Muscle layer of colon (tissue), 2 donors: ENCODE measurements around the gene SH3TC2.

ENCODE experiments used
- H3K27ac ChIP-seq: one replicate; pipeline ENCODE4 v1.7.0; 2013; ENCODE audit warnings: low read depth, mild to moderate bottlenecking, low read length, moderate library complexity
- H3K27me3 ChIP-seq, 2 donors: one replicate each; pipeline ENCODE4 v1.7.0; 2013; ENCODE audit warnings: low read length in 2 of 2, mild to moderate bottlenecking in 2 of 2; ENCODE audit not compliant: insufficient read depth in 2 of 2, control insufficient read depth in 1 of 2
- H3K36me3 ChIP-seq: one replicate; pipeline ENCODE4 v1.7.0; 2013; ENCODE audit warnings: mild to moderate bottlenecking, low read length; ENCODE audit not compliant: insufficient read depth
- H3K4me1 ChIP-seq: one replicate; pipeline ENCODE4 v1.7.0; 2013; ENCODE audit warnings: mild to moderate bottlenecking, low read length; ENCODE audit not compliant: insufficient read depth
- H3K4me3 ChIP-seq, 2 donors: one replicate each; pipeline ENCODE4 v1.7.0; 2013; ENCODE audit warnings: low read length in 2 of 2, low read depth in 1 of 2, mild to moderate bottlenecking in 1 of 2, moderate library complexity in 1 of 2
- H3K9ac ChIP-seq: one replicate; pipeline ENCODE4 v1.7.0; 2013; ENCODE audit warnings: low read length
- H3K9me3 ChIP-seq: one replicate; pipeline ENCODE4 v1.7.0; 2013; ENCODE audit warnings: mild to moderate bottlenecking, low read length
- donor health status: abdominal sarcoma.
- donor health status: Adenocarcinoma of cecum.

Gene SH3TC2

GRCh38 chr5:148967783-148968182 is 95.1 kb downstream of the SH3TC2 start:
- Histone ChIP-seq H3K9ac (no peak overlapping the region), H3K27ac (no peak overlapping the region), H3K27me3 (no peaks in the 10 kb centered on the region), H3K9me3 (no peaks in the 10 kb centered on the region), H3K4me3 (no peak overlapping the region), H3K4me1 (peaks cover 37% of the 10 kb centered on the region), H3K36me3 (no peaks in the 10 kb centered on the region)

- Histone ChIP-seq H3K9me3 (no peaks in the 10 kb centered on the region), H3K4me3 (no peak overlapping the region), H3K27me3 (no peaks in the 10 kb centered on the region), H3K9ac (no peak overlapping the region), H3K36me3 (no peaks in the 10 kb centered on the region), H3K27ac (no peak overlapping the region), H3K4me1 (peaks cover 29% of the 10 kb centered on the region)
Measured at GRCh38 chr5:148966938-148967337, 95.9 kb downstream of the SH3TC2 start.

GRCh38 chr5:148966348-148966747 is 96.5 kb downstream of the SH3TC2 start:
- Histone ChIP-seq H3K36me3 (no peaks in the 10 kb centered on the region), H3K9ac (no peak overlapping the region), H3K27me3 (no peaks in the 10 kb centered on the region), H3K4me3 (no peak overlapping the region), H3K27ac (no peak overlapping the region), H3K4me1 (peaks cover 27% of the 10 kb centered on the region), H3K9me3 (no peaks in the 10 kb centered on the region)

GRCh38 chr5:148965511-148966265 is 97.2 kb downstream of the SH3TC2 start:
- H3K27ac ChIP-seq = no peak overlapping the region
- H3K27me3 ChIP-seq = no peaks in the 10 kb centered on the region
- H3K9ac ChIP-seq = no peak overlapping the region
- H3K4me1 ChIP-seq = peaks cover 21% of the 10 kb centered on the region
- H3K9me3 ChIP-seq = no peaks in the 10 kb centered on the region
- no peak overlapping the region for H3K4me3 ChIP-seq
- no peaks in the 10 kb centered on the region for H3K36me3 ChIP-seq

- Histone ChIP-seq H3K4me1 (peaks cover 7% of the 10 kb centered on the region), H3K9me3 (no peaks in the 10 kb centered on the region), H3K36me3 (no peaks in the 10 kb centered on the region), H3K27me3 (no peaks in the 10 kb centered on the region), H3K9ac (no peak overlapping the region), H3K27ac (no peak overlapping the region), H3K4me3 (no peak overlapping the region)
Measured at GRCh38 chr5:148963664-148964063, 99.2 kb downstream of the SH3TC2 start.

- no peak overlapping the region for H3K9ac ChIP-seq
- H3K27ac ChIP-seq = no peak overlapping the region
- no peaks in the 10 kb centered on the region for H3K36me3 ChIP-seq
- H3K4me3 ChIP-seq = no peak overlapping the region
- no peaks in the 10 kb centered on the region for H3K27me3 ChIP-seq
- H3K9me3 ChIP-seq = no peaks in the 10 kb centered on the region
- H3K4me1 ChIP-seq = peaks cover 7% of the 10 kb centered on the region
Measured at GRCh38 chr5:148962761-148963324, 100.0 kb downstream of the SH3TC2 start.

- Histone ChIP-seq H3K9ac (no peak overlapping the region), H3K9me3 (no peaks in the 10 kb centered on the region), H3K27me3 (no peaks in the 10 kb centered on the region), H3K4me3 (no peak overlapping the region), H3K27ac (no peak overlapping the region), H3K4me1 (peaks cover 7% of the 10 kb centered on the region), H3K36me3 (no peaks in the 10 kb centered on the region)
Measured at GRCh38 chr5:148962200-148962550, 100.7 kb downstream of the SH3TC2 start.

- H3K4me3 ChIP-seq = no peak overlapping the region
- H3K36me3 ChIP-seq = no peaks in the 10 kb centered on the region
- no peaks in the 10 kb centered on the region for H3K27me3 ChIP-seq
- H3K9ac ChIP-seq = no peak overlapping the region
- peaks cover 7% of the 10 kb centered on the region for H3K4me1 ChIP-seq
- no peaks in the 10 kb centered on the region for H3K9me3 ChIP-seq
- H3K27ac ChIP-seq = no peak overlapping the region
Measured at GRCh38 chr5:148961261-148962199, 101.3 kb downstream of the SH3TC2 start.

GRCh38 chr5:148960070-148960769 is 102.6 kb downstream of the SH3TC2 start:
- H3K9me3 ChIP-seq = no peaks in the 10 kb centered on the region
- no peak overlapping the region for H3K4me3 ChIP-seq
- H3K36me3 ChIP-seq = no peaks in the 10 kb centered on the region
- H3K9ac ChIP-seq = no peak overlapping the region
- no peaks in the 10 kb centered on the region for H3K27me3 ChIP-seq
- H3K4me1 ChIP-seq = no peaks in the 10 kb centered on the region
- H3K27ac ChIP-seq = no peak overlapping the region

GRCh38 chr5:148957591-148958202 is 105.2 kb downstream of the SH3TC2 start:
- Histone ChIP-seq H3K4me3 (no peak overlapping the region), H3K9ac (no peak overlapping the region), H3K27ac (no peak overlapping the region), H3K4me1 (no peaks in the 10 kb centered on the region), H3K36me3 (no peaks in the 10 kb centered on the region), H3K27me3 (no peaks in the 10 kb centered on the region), H3K9me3 (no peaks in the 10 kb centered on the region)
